Smooth muscle cell (in vitro differentiated cells): ENCODE data around the gene UST. TPM values are rescaled to one million over a fixed set of nuclear protein-coding genes. Genes with fewer than 3 reads are reported as not detected.

Source experiments
- DNase-seq: peaks from one replicate; lab custom pipeline; 2025; ENCODE audit not compliant: unreplicated experiment; lab: John Stamatoyannopoulos, UW
- H2AFZ ChIP-seq: fragments of 200-600 bp; sonication (generic); 2 replicates; pipeline ENCODE4 v1.6.0; 2016; ENCODE audit warnings: antibody characterized with exemption, low read depth, mild to moderate bottlenecking
- H3F3A ChIP-seq: fragments of 200-600 bp; sonication (generic); 2 replicates; pipeline ENCODE4 v1.6.0; 2017; ENCODE audit warnings: antibody characterized with exemption, low read depth
- H3K27ac ChIP-seq: fragments of 200-600 bp; sonication (generic); 2 replicates; pipeline ENCODE4 v1.5.1; 2016; ENCODE audit warnings: low read depth, mild to moderate bottlenecking
- H3K27me3 ChIP-seq: fragments of 200-600 bp; sonication (generic); 2 replicates; pipeline ENCODE4 v1.6.1; 2016; ENCODE audit warnings: low read depth, mild to moderate bottlenecking
- H3K36me3 ChIP-seq: fragments of 200-600 bp; sonication (generic); 2 replicates; pipeline ENCODE4 v1.5.1; 2016; ENCODE audit warnings: low read depth
- H3K4me1 ChIP-seq: fragments of 200-600 bp; sonication (generic); 2 replicates; pipeline ENCODE4 v1.5.1; 2016; ENCODE audit warnings: low read depth
- H3K4me2 ChIP-seq: fragments of 200-600 bp; sonication (generic); 2 replicates; pipeline ENCODE4 v1.6.0; 2016; ENCODE audit warnings: mild to moderate bottlenecking
- H3K4me3 ChIP-seq: fragments of 200-600 bp; sonication (generic); 2 replicates; pipeline ENCODE4 v1.5.1; 2016; ENCODE audit warnings: mild to moderate bottlenecking
- H3K79me2 ChIP-seq: fragments of 200-600 bp; sonication (generic); 2 replicates; pipeline ENCODE4 v1.6.0; 2016; ENCODE audit warnings: low read depth, mild to moderate bottlenecking
- H3K9ac ChIP-seq: fragments of 200-600 bp; sonication (generic); 2 replicates; pipeline ENCODE4 v1.6.0; 2016; ENCODE audit warnings: low read depth
- H3K9me3 ChIP-seq: fragments of 200-600 bp; sonication (generic); replicated peaks from 2 replicates; pipeline ENCODE4 v1.5.1; 2016; ENCODE audit warnings: low read depth
- H4K20me1 ChIP-seq: fragments of 200-600 bp; sonication (generic); 2 replicates; pipeline ENCODE4 v1.6.0; 2016; ENCODE audit warnings: low read depth
- WGBS: methylation state at CpG from one replicate; pipeline ENCODE4 v1.1.7; 2016; ENCODE audit warnings: low lambda C conversion rate; 5-methylcytosine and 5-hydroxymethylcytosine counted together
- polyA plus RNA-seq: library from polyadenylated mRNA; unstranded; fragments of >200 nt; fragmentation: Nextera tagmentation; extraction: Ambion mirVana; gene quantifications from 2 replicates; pipeline ENCODE4 v1.2.1, GENCODE V29; 2016
- total RNA-seq: library from RNA; depleted of rRNA; stranded (reverse); fragments of >200 nt; gene quantifications from 2 replicates; pipeline ENCODE4 v1.2.3, GENCODE V29; 2014
- TF ChIP-seq, protein P1 (sequence below): fragments of 200-600 bp; sonication (generic); IDR thresholded peaks from 2 replicates; pipeline ENCODE4 v1.5.1; 2017; ENCODE audit warnings: borderline replicate concordance, mild to moderate bottlenecking, antibody characterized with exemption; ENCODE audit not compliant: insufficient read depth, poor library complexity, severe bottlenecking

The UST gene
- total and polyA plus RNA-seq, 2 experiments from 2014 or later = 16.1 to 19.5 TPM

DNA sequence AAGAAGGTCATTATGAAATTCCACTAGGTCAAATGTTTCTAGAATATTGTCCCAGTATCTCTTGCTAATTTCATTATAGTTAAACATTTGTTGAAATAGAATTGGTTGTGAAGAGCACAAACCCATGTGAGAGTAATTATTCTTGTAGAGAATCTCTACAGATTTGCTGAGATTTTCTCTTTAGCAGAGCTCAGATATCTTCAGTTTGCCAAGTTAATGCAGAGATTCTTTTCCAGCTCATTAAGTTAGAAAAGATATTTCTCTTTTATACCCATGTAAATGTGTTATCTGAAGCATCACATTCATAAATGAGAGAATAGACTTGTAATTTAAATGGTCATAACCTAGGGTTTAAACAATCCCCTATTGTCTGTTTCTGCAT lies 338.7 kb downstream of the UST start:
- Histone ChIP-seq H3K4me1 (no peaks in the 10 kb centered on the region), H3K27me3 (no peaks in the 10 kb centered on the region), H2AFZ (no peak overlapping the region), H3K79me2 (no peaks in the 10 kb centered on the region), H3K27ac (no peak overlapping the region), H3K36me3 (no peaks in the 10 kb centered on the region), H3K9me3 (no peaks in the 10 kb centered on the region), H3K4me2 (no peak overlapping the region), H3K4me3 (no peak overlapping the region), H3K9ac (no peak overlapping the region), H3F3A (peaks cover under 1% of the 10 kb centered on the region), H4K20me1 (no peaks in the 10 kb centered on the region)
- TF ChIP-seq, protein P1, sequence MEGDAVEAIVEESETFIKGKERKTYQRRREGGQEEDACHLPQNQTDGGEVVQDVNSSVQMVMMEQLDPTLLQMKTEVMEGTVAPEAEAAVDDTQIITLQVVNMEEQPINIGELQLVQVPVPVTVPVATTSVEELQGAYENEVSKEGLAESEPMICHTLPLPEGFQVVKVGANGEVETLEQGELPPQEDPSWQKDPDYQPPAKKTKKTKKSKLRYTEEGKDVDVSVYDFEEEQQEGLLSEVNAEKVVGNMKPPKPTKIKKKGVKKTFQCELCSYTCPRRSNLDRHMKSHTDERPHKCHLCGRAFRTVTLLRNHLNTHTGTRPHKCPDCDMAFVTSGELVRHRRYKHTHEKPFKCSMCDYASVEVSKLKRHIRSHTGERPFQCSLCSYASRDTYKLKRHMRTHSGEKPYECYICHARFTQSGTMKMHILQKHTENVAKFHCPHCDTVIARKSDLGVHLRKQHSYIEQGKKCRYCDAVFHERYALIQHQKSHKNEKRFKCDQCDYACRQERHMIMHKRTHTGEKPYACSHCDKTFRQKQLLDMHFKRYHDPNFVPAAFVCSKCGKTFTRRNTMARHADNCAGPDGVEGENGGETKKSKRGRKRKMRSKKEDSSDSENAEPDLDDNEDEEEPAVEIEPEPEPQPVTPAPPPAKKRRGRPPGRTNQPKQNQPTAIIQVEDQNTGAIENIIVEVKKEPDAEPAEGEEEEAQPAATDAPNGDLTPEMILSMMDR = no peak
- no peak for DNase-seq

DNA sequence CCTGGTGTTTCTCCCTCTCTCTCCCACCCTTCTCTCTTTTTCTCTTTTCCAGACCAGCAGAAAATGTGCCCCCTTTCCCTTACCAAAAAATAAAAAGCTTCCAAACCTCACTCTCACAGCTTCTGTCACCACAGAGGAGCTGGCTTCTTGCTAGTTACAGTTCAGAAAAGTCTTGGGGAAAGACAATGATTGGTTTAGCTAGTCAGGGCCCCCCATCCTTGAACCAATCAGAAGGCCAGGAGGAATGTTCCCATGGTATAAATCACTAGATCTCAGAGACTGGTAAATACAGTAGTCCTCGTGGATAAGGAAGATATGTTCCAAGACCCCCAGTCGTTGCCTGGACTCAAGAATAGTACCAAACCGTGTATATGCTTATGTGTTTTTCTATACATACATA lies 339.5 kb downstream of the UST start:
- no peaks in the 10 kb centered on the region for H3K4me1 ChIP-seq
- WGBS = 94% methylated on average over 3 of the region's 3 CpGs

DNA sequence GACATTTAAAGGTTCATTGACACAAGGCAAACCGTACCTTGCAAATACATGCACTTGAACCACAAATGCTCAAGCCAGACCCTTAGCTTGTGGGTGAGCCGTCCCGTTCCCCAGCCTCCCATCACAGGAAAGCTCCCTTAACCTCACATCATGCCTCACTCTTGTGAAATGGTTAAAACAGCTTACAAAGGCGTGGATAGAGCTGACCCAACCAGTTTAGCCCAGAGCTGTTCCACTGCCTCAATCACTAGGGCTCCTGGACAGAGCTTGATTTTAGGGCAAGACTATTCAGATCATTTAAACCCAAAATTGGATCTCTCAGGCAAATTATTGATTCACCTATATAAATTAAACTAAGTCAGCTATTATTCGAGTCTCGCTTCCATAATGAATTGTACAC lies 341.1 kb downstream of the UST start:
- Histone ChIP-seq H2AFZ (no peak overlapping the region), H3K27ac (no peak overlapping the region), H3K9me3 (no peaks in the 10 kb centered on the region), H3F3A (no peaks in the 10 kb centered on the region), H3K4me3 (no peak overlapping the region), H3K79me2 (no peaks in the 10 kb centered on the region), H3K4me1 (no peaks in the 10 kb centered on the region), H3K27me3 (no peaks in the 10 kb centered on the region), H3K4me2 (no peak overlapping the region), H3K9ac (no peak overlapping the region), H4K20me1 (no peaks in the 10 kb centered on the region), H3K36me3 (no peaks in the 10 kb centered on the region)
- DNase-seq = no peak
- TF ChIP-seq, protein P1 = no peak
- 83% methylated on average over 6 of the region's 6 CpGs for WGBS

More for the DNA sequence above, 339.5 kb downstream of the UST start:
- Histone ChIP-seq H3F3A (no peaks in the 10 kb centered on the region), H4K20me1 (no peaks in the 10 kb centered on the region), H2AFZ (no peak overlapping the region), H3K27me3 (no peaks in the 10 kb centered on the region), H3K9me3 (no peaks in the 10 kb centered on the region), H3K9ac (no peak overlapping the region), H3K4me2 (no peak overlapping the region), H3K27ac (no peak overlapping the region), H3K4me3 (no peak overlapping the region), H3K36me3 (no peaks in the 10 kb centered on the region), H3K79me2 (no peaks in the 10 kb centered on the region)
- DNase-seq = no peak
- TF ChIP-seq, protein P1 = no peak

DNA sequence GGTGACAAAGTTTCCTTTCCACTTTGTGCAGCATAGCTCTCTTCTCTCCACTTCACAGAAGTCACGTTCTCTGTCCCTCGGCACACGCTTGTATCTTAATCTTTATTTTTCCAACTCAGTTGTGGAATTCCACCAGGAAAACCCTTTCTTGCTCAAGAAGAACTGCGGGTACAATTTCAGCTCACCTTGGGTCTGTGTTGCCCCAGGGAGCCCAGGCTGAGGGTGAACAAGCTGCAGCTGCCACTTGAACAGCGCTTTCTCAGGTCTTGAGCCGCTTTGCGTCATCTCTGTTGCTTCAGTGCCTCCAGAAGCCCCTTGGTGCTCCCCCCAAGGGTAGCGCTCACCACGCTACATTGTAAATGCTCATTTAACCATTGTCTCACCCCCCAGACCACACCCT lies 341.5 kb downstream of the UST start:
- no peaks in the 10 kb centered on the region for H4K20me1 ChIP-seq
- H3K4me1 ChIP-seq = no peaks in the 10 kb centered on the region
- TF ChIP-seq, protein P1 = no peak
- H3K4me3 ChIP-seq = no peak overlapping the region
- no peak overlapping the region for H3K9ac ChIP-seq
- DNase-seq = no peak
- H3K4me2 ChIP-seq = no peak overlapping the region
- no peaks in the 10 kb centered on the region for H3K79me2 ChIP-seq
- H3K9me3 ChIP-seq = no peaks in the 10 kb centered on the region
- no peaks in the 10 kb centered on the region for H3F3A ChIP-seq
- H3K27ac ChIP-seq = no peak overlapping the region
- WGBS = 93% methylated on average over 9 of the region's 9 CpGs
- H3K27me3 ChIP-seq = no peaks in the 10 kb centered on the region
- no peak overlapping the region for H2AFZ ChIP-seq
- no peaks in the 10 kb centered on the region for H3K36me3 ChIP-seq
